ENCODE measurements around the gene CAPZB. TPM values are rescaled to one million over a fixed set of nuclear protein-coding genes. Genes with fewer than 3 reads are reported as not detected.

The CAPZB gene
- total and polyA plus RNA-seq, 2 donors: 136 to 255 TPM

DNA sequence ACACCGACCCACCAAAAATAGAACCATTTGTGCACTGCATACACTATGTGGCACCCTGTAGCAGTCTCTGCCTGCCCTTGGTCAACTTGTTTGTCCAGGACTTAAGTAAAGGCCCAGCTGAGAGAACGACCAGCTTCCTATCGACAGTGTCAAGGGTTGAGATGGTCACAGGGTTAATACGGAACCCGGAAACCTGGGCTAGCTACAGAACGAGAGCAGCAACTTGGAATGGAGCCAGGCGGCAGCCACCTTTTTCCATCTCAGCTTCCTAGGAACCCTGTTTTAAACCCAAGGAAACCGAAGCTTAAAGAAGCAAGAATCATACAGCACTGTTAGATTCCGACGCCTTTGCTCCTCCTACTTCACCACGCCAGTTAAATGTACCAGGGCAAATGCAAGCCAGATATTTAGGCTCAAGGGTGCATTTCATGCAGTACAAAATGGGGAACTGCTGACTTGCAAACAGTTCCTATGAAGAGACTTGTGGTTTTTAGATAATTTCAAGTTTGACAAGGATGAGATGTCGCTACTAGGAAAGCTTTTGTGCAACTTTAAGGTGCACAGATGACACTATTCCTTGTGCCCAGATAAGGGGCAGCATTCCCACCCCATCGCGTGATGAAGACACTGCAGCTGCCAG, 137.7 kb downstream of the CAPZB start:
- Histone ChIP-seq H3K36me3 (ENCODE audit: control insufficient read depth in 2 of 2, insufficient read depth in 2 of 2, low read length in 1 of 2) (peaks cover 51 to 68% of the 10 kb centered on the region in 2 donors), H3K9me3 (ENCODE audit: control insufficient read depth in 2 of 2, insufficient read depth in 1 of 2, low read length in 1 of 2) (no peaks in the 10 kb centered on the region), H3K27ac (ENCODE audit: low read depth in 1 of 2, low read length in 1 of 2) (no peak overlapping the region), H3K4me3 (ENCODE audit: low read length in 2 of 2) (no peak overlapping the region), H3K4me1 (ENCODE audit: control insufficient read depth in 2 of 2, insufficient read depth in 2 of 2, low read length in 2 of 2) (peaks cover 0 to 2% of the 10 kb centered on the region in 2 donors), H3K27me3 (ENCODE audit: control insufficient read depth in 2 of 2, insufficient read depth in 1 of 2, low read length in 1 of 2) (no peaks in the 10 kb centered on the region)
- 71% methylated on average over 14 of the region's 14 CpGs for WGBS
- no peak for DNase-seq (ENCODE audit: low read depth in 6 of 9, low spot score in 9 of 9)

GRCh38 chr1:19346026-19346425, 139.3 kb downstream of the CAPZB start:
- no peaks in the 10 kb centered on the region for H3K27me3 ChIP-seq (ENCODE audit: control insufficient read depth in 2 of 2, insufficient read depth in 1 of 2, low read length in 1 of 2)
- no peaks in the 10 kb centered on the region for H3K9me3 ChIP-seq (ENCODE audit: control insufficient read depth in 2 of 2, insufficient read depth in 1 of 2, low read length in 1 of 2)
- H3K4me1 ChIP-seq (ENCODE audit: control insufficient read depth in 2 of 2, insufficient read depth in 2 of 2, low read length in 2 of 2): peaks cover 0 to 5% of the 10 kb centered on the region in 2 donors
- peaks cover 49 to 63% of the 10 kb centered on the region in 2 donors for H3K36me3 ChIP-seq (ENCODE audit: control insufficient read depth in 2 of 2, insufficient read depth in 2 of 2, low read length in 1 of 2)
- DNase-seq (ENCODE audit: low read depth in 6 of 9, low spot score in 9 of 9): no peak
- WGBS: 93% methylated on average over 6 of the region's 6 CpGs
- no peak overlapping the region for H3K27ac ChIP-seq (ENCODE audit: low read depth in 1 of 2, low read length in 1 of 2)
- no peak overlapping the region for H3K4me3 ChIP-seq (ENCODE audit: low read length in 2 of 2)

GRCh38 chr1:19345391-19345790, 139.9 kb downstream of the CAPZB start:
- H3K27me3 ChIP-seq (ENCODE audit: control insufficient read depth in 2 of 2, insufficient read depth in 1 of 2, low read length in 1 of 2): no peaks in the 10 kb centered on the region
- 96% methylated on average over 8 of the region's 8 CpGs for WGBS
- DNase-seq (ENCODE audit: low read depth in 6 of 9, low spot score in 9 of 9): no peak
- peaks cover 0 to 5% of the 10 kb centered on the region in 2 donors for H3K4me1 ChIP-seq (ENCODE audit: control insufficient read depth in 2 of 2, insufficient read depth in 2 of 2, low read length in 2 of 2)
- no peak overlapping the region for H3K27ac ChIP-seq (ENCODE audit: low read depth in 1 of 2, low read length in 1 of 2)
- H3K4me3 ChIP-seq (ENCODE audit: low read length in 2 of 2): no peak overlapping the region
- H3K9me3 ChIP-seq (ENCODE audit: control insufficient read depth in 2 of 2, insufficient read depth in 1 of 2, low read length in 1 of 2): no peaks in the 10 kb centered on the region
- peaks cover 53 to 67% of the 10 kb centered on the region in 2 donors for H3K36me3 ChIP-seq (ENCODE audit: control insufficient read depth in 2 of 2, insufficient read depth in 2 of 2, low read length in 1 of 2)

DNA sequence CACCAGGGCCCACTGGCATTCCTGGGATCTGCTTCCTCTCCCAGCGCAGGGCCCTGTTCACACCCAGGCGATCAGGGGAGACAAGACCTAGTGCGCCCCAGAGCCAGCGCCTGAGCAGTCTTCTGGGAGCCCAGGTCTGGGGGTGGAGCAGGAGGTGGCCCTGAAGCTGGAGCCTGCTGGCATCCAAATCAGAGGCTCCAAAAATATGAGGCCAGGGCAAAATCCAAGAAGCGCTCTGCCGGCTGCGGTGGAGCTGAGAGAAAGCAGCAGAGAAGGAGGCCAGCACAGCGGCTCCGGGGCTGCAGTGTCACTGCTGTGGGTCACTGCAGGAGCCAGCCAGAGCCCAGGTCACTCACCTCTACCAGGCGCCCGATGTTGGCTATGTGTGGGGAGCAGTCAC, 140.5 kb downstream of the CAPZB start:
- no peak for DNase-seq (ENCODE audit: low read depth in 6 of 9, low spot score in 9 of 9)
- WGBS: 98% methylated on average over 11 of the region's 11 CpGs
- no peaks in the 10 kb centered on the region for H3K27me3 ChIP-seq (ENCODE audit: control insufficient read depth in 2 of 2, insufficient read depth in 1 of 2, low read length in 1 of 2)
- no peak overlapping the region for H3K27ac ChIP-seq (ENCODE audit: low read depth in 1 of 2, low read length in 1 of 2)
- H3K9me3 ChIP-seq (ENCODE audit: control insufficient read depth in 2 of 2, insufficient read depth in 1 of 2, low read length in 1 of 2): no peaks in the 10 kb centered on the region
- H3K36me3 ChIP-seq (ENCODE audit: control insufficient read depth in 2 of 2, insufficient read depth in 2 of 2, low read length in 1 of 2): peaks cover 53 to 68% of the 10 kb centered on the region in 2 donors
- H3K4me1 ChIP-seq (ENCODE audit: control insufficient read depth in 2 of 2, insufficient read depth in 2 of 2, low read length in 2 of 2): peaks cover 0 to 7% of the 10 kb centered on the region in 2 donors
- no peak overlapping the region for H3K4me3 ChIP-seq (ENCODE audit: low read length in 2 of 2)

- no peaks in the 10 kb centered on the region for H3K9me3 ChIP-seq (ENCODE audit: control insufficient read depth in 2 of 2, insufficient read depth in 1 of 2, low read length in 1 of 2)
- no peak overlapping the region for H3K27ac ChIP-seq (ENCODE audit: low read depth in 1 of 2, low read length in 1 of 2)
- no peak overlapping the region for H3K4me3 ChIP-seq (ENCODE audit: low read length in 2 of 2)
- H3K4me1 ChIP-seq (ENCODE audit: control insufficient read depth in 2 of 2, insufficient read depth in 2 of 2, low read length in 2 of 2): peaks cover 0 to 10% of the 10 kb centered on the region in 2 donors
- peaks cover 53 to 68% of the 10 kb centered on the region in 2 donors for H3K36me3 ChIP-seq (ENCODE audit: control insufficient read depth in 2 of 2, insufficient read depth in 2 of 2, low read length in 1 of 2)
- 87% methylated on average over 12 of the region's 12 CpGs for WGBS
- DNase-seq (ENCODE audit: low read depth in 6 of 9, low spot score in 9 of 9): peak in 4 of 9 donors; percentile 15 to 58 (median 48)
- no peaks in the 10 kb centered on the region for H3K27me3 ChIP-seq (ENCODE audit: control insufficient read depth in 2 of 2, insufficient read depth in 1 of 2, low read length in 1 of 2)
Measured at GRCh38 chr1:19344372-19344810, 140.9 kb downstream of the CAPZB start.

GRCh38 chr1:19343617-19344350, 141.6 kb downstream of the CAPZB start:
- Histone ChIP-seq H3K9me3 (ENCODE audit: control insufficient read depth in 2 of 2, insufficient read depth in 1 of 2, low read length in 1 of 2) (no peaks in the 10 kb centered on the region), H3K4me1 (ENCODE audit: control insufficient read depth in 2 of 2, insufficient read depth in 2 of 2, low read length in 2 of 2) (peaks cover 0 to 10% of the 10 kb centered on the region in 2 donors), H3K27ac (ENCODE audit: low read depth in 1 of 2, low read length in 1 of 2) (no peak overlapping the region), H3K36me3 (ENCODE audit: control insufficient read depth in 2 of 2, insufficient read depth in 2 of 2, low read length in 1 of 2) (peaks cover 50 to 69% of the 10 kb centered on the region in 2 donors), H3K4me3 (ENCODE audit: low read length in 2 of 2) (no peak overlapping the region), H3K27me3 (ENCODE audit: control insufficient read depth in 2 of 2, insufficient read depth in 1 of 2, low read length in 1 of 2) (no peaks in the 10 kb centered on the region)
- DNase-seq (ENCODE audit: low read depth in 6 of 9, low spot score in 9 of 9): no peak
- WGBS: 98% methylated on average over 20 of the region's 20 CpGs

DNA sequence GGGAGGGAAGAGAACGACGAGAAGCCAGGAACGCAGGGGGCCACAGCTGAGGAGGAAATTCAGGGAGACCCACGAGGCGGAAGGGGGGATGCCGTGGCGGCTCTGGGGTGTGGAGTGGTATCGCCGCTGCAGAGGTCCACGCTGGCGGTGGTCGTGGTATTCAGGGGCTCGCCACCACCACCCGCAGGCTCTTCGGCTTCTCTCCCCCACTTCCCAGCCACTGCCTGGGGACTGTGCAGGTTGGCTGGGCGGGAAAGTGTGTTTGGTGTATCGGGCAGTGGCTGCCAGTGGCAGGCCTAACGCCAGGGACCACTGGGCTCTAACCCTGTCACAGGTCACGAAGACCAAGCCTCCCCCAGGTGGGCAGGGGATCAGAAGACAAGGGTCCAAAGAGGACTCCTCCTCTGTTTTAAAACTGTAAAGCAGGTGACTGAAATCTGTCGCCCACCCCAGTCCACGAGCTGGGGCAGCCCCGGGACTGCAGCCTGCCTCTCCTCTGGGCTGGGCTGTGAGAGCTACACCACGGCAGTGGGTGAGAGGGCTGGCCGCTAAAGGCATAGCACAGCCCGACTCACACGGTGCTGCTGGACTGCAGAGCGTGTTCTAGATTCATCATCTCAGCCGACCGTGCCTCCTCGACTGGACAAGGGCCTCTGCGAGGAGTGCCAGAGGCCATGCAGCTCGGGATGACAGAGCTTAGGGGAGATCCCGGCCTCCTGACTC, 142.3 kb downstream of the CAPZB start:
- Histone ChIP-seq H3K4me1 (ENCODE audit: control insufficient read depth in 2 of 2, insufficient read depth in 2 of 2, low read length in 2 of 2) (peaks cover 0 to 10% of the 10 kb centered on the region in 2 donors), H3K36me3 (ENCODE audit: control insufficient read depth in 2 of 2, insufficient read depth in 2 of 2, low read length in 1 of 2) (peaks cover 47 to 72% of the 10 kb centered on the region in 2 donors), H3K4me3 (ENCODE audit: low read length in 2 of 2) (no peak overlapping the region), H3K9me3 (ENCODE audit: control insufficient read depth in 2 of 2, insufficient read depth in 1 of 2, low read length in 1 of 2) (no peaks in the 10 kb centered on the region), H3K27me3 (ENCODE audit: control insufficient read depth in 2 of 2, insufficient read depth in 1 of 2, low read length in 1 of 2) (no peaks in the 10 kb centered on the region), H3K27ac (ENCODE audit: low read depth in 1 of 2, low read length in 1 of 2) (no peak overlapping the region)
- DNase-seq (ENCODE audit: low read depth in 6 of 9, low spot score in 9 of 9): no peak
- 95% methylated on average over 33 of the region's 33 CpGs for WGBS

- Histone ChIP-seq H3K4me3 (ENCODE audit: low read length in 2 of 2) (no peak overlapping the region), H3K27me3 (ENCODE audit: control insufficient read depth in 2 of 2, insufficient read depth in 1 of 2, low read length in 1 of 2) (no peaks in the 10 kb centered on the region), H3K4me1 (ENCODE audit: control insufficient read depth in 2 of 2, insufficient read depth in 2 of 2, low read length in 2 of 2) (peaks cover 0 to 8% of the 10 kb centered on the region in 2 donors), H3K27ac (ENCODE audit: low read depth in 1 of 2, low read length in 1 of 2) (no peak overlapping the region), H3K36me3 (ENCODE audit: control insufficient read depth in 2 of 2, insufficient read depth in 2 of 2, low read length in 1 of 2) (peaks cover 49 to 72% of the 10 kb centered on the region in 2 donors), H3K9me3 (ENCODE audit: control insufficient read depth in 2 of 2, insufficient read depth in 1 of 2, low read length in 1 of 2) (no peaks in the 10 kb centered on the region)
- DNase-seq (ENCODE audit: low read depth in 6 of 9, low spot score in 9 of 9): no peak
- 95% methylated on average over 27 of the region's 27 CpGs for WGBS
Measured at GRCh38 chr1:19342062-19342750, 143.1 kb downstream of the CAPZB start.
